Lung (tissue), 12 donors: ENCODE measurements around the gene PCID2. TPM values are rescaled to one million over a fixed set of nuclear protein-coding genes. Genes with fewer than 3 reads are reported as not detected.
A peak's percentile ranks its signal among the peaks of the same experiment; 100 is the strongest.
"Not testable (repeated sequence)": the region's sequence is repeated elsewhere in the genome, so short reads cannot be mapped to it uniquely, and the experiment has no call there.

ENCODE experiments used
- ATAC-seq: fragments of 200-7000 bp; cut with Tn5 transposase; one replicate; pipeline ENCODE4 v1.9.1; 2020; ENCODE audit warnings: moderate number of reproducible peaks; ENCODE audit not compliant: insufficient read depth, low FRiP score
- DNase-seq, 3 donors: peaks; one replicate each; pipeline ENCODE4 v3.0.0-alpha.2; 2013 to 2017
- H3K27ac ChIP-seq, 2 donors: one replicate each; pipeline ENCODE4 v1.5.1; 2013; ENCODE audit warnings: mild to moderate bottlenecking in 2 of 2, moderate library complexity in 2 of 2, control low read depth in 1 of 2, inconsistent platforms in 1 of 2, low read depth in 1 of 2, low read length in 1 of 2
- H3K27me3 ChIP-seq, 3 donors: one replicate each; pipeline ENCODE4 v1.5.1; 2013; ENCODE audit warnings: low read length in 2 of 3; ENCODE audit not compliant: control insufficient read depth in 3 of 3, insufficient read depth in 3 of 3
- H3K36me3 ChIP-seq, 4 donors: one replicate each; pipeline ENCODE4 v1.5.1; 2013; ENCODE audit warnings: low read length in 4 of 4, mild to moderate bottlenecking in 1 of 4, moderate library complexity in 1 of 4; ENCODE audit not compliant: control insufficient read depth in 4 of 4, insufficient read depth in 4 of 4
- H3K4me1 ChIP-seq, 5 donors: one replicate each; pipeline ENCODE4 v1.5.1; 2013; ENCODE audit warnings: low read length in 5 of 5, mild to moderate bottlenecking in 2 of 5, moderate library complexity in 1 of 5; ENCODE audit not compliant: control insufficient read depth in 5 of 5, insufficient read depth in 5 of 5
- H3K4me3 ChIP-seq: one replicate; pipeline ENCODE4 v1.5.1; 2013; ENCODE audit warnings: mild to moderate bottlenecking, control low read depth, moderate library complexity
- H3K9ac ChIP-seq, 2 donors: one replicate each; pipeline ENCODE4 v1.5.1; 2013; ENCODE audit warnings: low read length in 2 of 2, control low read depth in 1 of 2; ENCODE audit not compliant: insufficient read depth in 1 of 2
- H3K9me3 ChIP-seq, 4 donors: one replicate each; pipeline ENCODE4 v1.5.1; 2013; ENCODE audit warnings: low read length in 3 of 4, mild to moderate bottlenecking in 1 of 4, moderate library complexity in 1 of 4; ENCODE audit not compliant: control insufficient read depth in 4 of 4, insufficient read depth in 3 of 4
- CTCF ChIP-seq: IDR thresholded peaks from 2 replicates; pipeline ENCODE4 v1.5.1; 2012; ENCODE audit warnings: mild to moderate bottlenecking; ENCODE audit errors: control extremely low read depth, extremely low read depth
- WGBS, 2 donors: extraction: QIAGEN DNeasy Blood & Tissue Kit; methylation state at CpG; one replicate each; pipeline ENCODE4 v1.1.7; 2013; 5-methylcytosine and 5-hydroxymethylcytosine counted together
- polyA plus RNA-seq, 2 donors: library from polyadenylated mRNA; stranded (reverse); fragments of 200-250 nt; gene quantifications; one replicate each; pipeline ENCODE4 v1.2.1, GENCODE V29; 2013
- total RNA-seq, 2 donors: library from RNA; depleted of rRNA in 1 of 2; stranded (reverse); fragments of >200 nt in 1 of 2; gene quantifications; one replicate each; pipeline ENCODE4 v1.2.1, GENCODE V29; 2014 to 2021
- donor health status: control.
- donor health status: control.
- donor health status: Bipolar disorder and iron deficiency.
- donor health status: healthy.
- donor health status: DM: yes; HTN: yes; CAD: no.

PCID2 gene
- total and polyA plus RNA-seq, 4 donors: 31.5 to 86.2 (median 37.3) TPM

GRCh38 chr13:113245849-113246796 lies 37.7 kb upstream of the PCID2 start:
- H3K27me3 ChIP-seq: no peaks in the 10 kb centered on the region
- peak in 1 of 3 donors; percentile 6 for DNase-seq
- no peaks in the 10 kb centered on the region for H3K9me3 ChIP-seq
- H3K27ac ChIP-seq: no peak overlapping the region
- 64 to 82% methylated on average over 10 of the region's 10 CpGs for WGBS, 2 donors
- H3K9ac ChIP-seq: no peak overlapping the region
- H3K4me3 ChIP-seq: no peak overlapping the region
- H3K4me1 ChIP-seq: no peaks in the 10 kb centered on the region
- H3K36me3 ChIP-seq: peaks cover 22 to 78% (median 47%) of the 10 kb centered on the region in 4 donors
- ATAC-seq: no peak
- no peak for TF ChIP-seq CTCF

DNA sequence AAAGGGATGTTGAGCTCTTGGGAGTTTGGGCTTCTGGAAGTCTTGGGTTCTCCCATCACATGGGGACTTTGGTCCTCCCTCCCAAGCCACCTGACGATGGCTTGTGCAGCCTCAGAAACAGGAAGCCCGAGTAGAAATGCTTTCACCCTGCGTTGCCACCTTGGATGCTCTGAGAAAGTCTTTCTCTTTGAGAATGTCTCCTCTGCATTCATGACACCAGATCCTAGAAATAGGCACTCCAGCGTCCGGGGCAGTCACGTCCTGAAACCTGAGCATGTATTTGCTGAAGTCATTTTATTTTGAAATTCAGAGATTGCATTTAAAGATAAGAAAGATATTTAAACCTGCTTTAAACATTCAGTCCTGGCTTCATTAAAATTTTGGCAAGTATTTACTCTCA lies 35.4 kb upstream of the PCID2 start:
- H3K9ac ChIP-seq: no peak overlapping the region
- WGBS, 2 donors: 78 to 80% methylated on average over 6 of the region's 6 CpGs
- no peak overlapping the region for H3K4me3 ChIP-seq
- ATAC-seq (no peak), DNase-seq (no peak)
- no peak for TF ChIP-seq CTCF
- H3K36me3 ChIP-seq: peaks cover 34 to 65% (median 43%) of the 10 kb centered on the region in 4 donors
- H3K27me3 ChIP-seq: no peaks in the 10 kb centered on the region
- no peaks in the 10 kb centered on the region for H3K9me3 ChIP-seq
- no peak overlapping the region for H3K27ac ChIP-seq
- H3K4me1 ChIP-seq: no peaks in the 10 kb centered on the region

DNA sequence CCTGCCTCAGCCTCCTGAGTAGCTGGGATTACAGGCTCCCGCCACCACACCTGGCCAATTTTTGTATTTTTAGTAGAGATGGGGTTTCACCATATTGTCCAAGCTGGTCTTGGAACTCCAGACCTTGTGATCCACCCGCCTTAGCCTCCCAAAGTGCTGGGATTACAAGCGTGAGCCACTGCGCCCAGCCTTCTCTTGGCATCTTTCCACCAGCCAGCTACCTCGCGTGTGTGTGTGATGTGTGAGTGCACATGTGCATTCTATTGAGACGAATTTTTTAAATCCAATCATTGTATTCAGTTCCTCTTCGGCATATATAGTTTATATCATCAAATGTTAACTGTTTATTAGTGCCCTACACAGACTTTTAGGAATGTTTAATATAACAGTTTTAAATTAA lies 33.2 kb upstream of the PCID2 start:
- not testable (repeated sequence) for H3K9me3 ChIP-seq, H3K4me1 ChIP-seq, DNase-seq, H3K9ac ChIP-seq, H3K27ac ChIP-seq, ATAC-seq, H3K27me3 ChIP-seq, H3K4me3 ChIP-seq
- peaks cover 36 to 53% (median 38%) of the 10 kb centered on the region in 4 donors for H3K36me3 ChIP-seq
- WGBS, 2 donors: 89 to 96% methylated on average over 8 of the region's 8 CpGs

DNA sequence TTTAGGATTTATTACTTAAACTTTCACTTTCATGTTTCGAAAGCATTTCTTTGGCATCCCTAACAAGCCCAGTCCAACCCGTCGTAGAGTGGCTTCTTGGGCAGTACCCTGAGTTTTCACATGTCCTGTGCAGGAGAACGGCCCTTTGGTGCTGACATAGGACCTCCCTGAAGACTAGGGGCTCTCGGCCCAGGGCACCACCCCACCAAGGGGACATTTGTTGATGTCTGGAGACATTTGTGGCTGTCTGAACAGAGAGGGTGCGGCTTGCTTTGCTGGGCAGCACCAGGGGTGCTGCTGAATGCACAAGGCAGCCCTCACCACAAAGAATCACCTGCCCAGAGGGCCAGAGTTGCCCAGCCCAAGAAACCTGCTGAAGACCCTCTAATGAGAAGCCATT lies 31.5 kb upstream of the PCID2 start:
- Histone ChIP-seq H3K27me3 (no peaks in the 10 kb centered on the region), H3K4me3 (no peak overlapping the region), H3K27ac (no peak overlapping the region), H3K9me3 (no peaks in the 10 kb centered on the region), H3K36me3 (peaks cover 24 to 43% (median 31%) of the 10 kb centered on the region in 4 donors), H3K4me1 (no peaks in the 10 kb centered on the region), H3K9ac (no peak overlapping the region)
- DNase-seq: no peak
- ATAC-seq: no peak
- TF ChIP-seq CTCF: no peak
- 90 to 94% methylated on average over 6 of the region's 6 CpGs for WGBS, 2 donors
